HepG2 (cell line): ENCODE measurements around the gene MARF1. TPM values are rescaled to one million over a fixed set of nuclear protein-coding genes. Genes with fewer than 3 reads are reported as not detected.
A peak's percentile ranks its signal among the peaks of the same experiment; 100 is the strongest.

Source experiments
- DNMT3B ChIP-seq: conservative IDR thresholded peaks from 2 replicates; pipeline ENCODE4 v1.6.1; 2016; ENCODE audit warnings: missing biosample characterization, control low read depth
- FLYWCH1 ChIP-seq: sonication (generic); formaldehyde crosslinking; IDR thresholded peaks from 2 replicates; pipeline ENCODE4 v1.8.1; 2023; ENCODE audit warnings: mild to moderate bottlenecking, missing genetic modification reagents
- KLF6 ChIP-seq: IDR thresholded peaks from 2 replicates; pipeline ENCODE4 v1.8.0; 2016; ENCODE audit warnings: missing biosample characterization, missing genetic modification reagents
- PHF20 ChIP-seq: sonication (generic); formaldehyde crosslinking; IDR thresholded peaks from 2 replicates; pipeline ENCODE4 v1.5.0; 2020; ENCODE audit warnings: mild to moderate bottlenecking, missing genetic modification reagents
- TAF15 ChIP-seq: fragments of 200-400 bp; formaldehyde crosslinking; IDR thresholded peaks from one replicate; pipeline ENCODE4 v1.6.1; 2018; ENCODE audit warnings: mild to moderate bottlenecking, low read depth, low read length; ENCODE audit not compliant: poor library complexity, severe bottlenecking
- U2AF2 ChIP-seq: fragments of 200-400 bp; formaldehyde crosslinking; IDR thresholded peaks from 2 replicates; pipeline ENCODE4 v1.6.1; 2017; ENCODE audit warnings: low read depth, mild to moderate bottlenecking, low read length
- WIZ ChIP-seq: sonication (generic); formaldehyde crosslinking; IDR thresholded peaks from 2 replicates; pipeline ENCODE4 v1.5.1; 2020; ENCODE audit warnings: mild to moderate bottlenecking, missing genetic modification reagents
- ZNF510 ChIP-seq: sonication (generic); formaldehyde crosslinking; IDR thresholded peaks from 2 replicates; pipeline ENCODE4 v1.4.0; 2020; ENCODE audit warnings: low read depth, mild to moderate bottlenecking, missing genetic modification reagents
- ZNF598 ChIP-seq: sonication (generic); formaldehyde crosslinking; IDR thresholded peaks from 2 replicates; pipeline ENCODE4 v1.5.1; 2020; ENCODE audit warnings: mild to moderate bottlenecking, missing genetic modification reagents, borderline replicate concordance
- ZNF619 ChIP-seq: sonication (generic); formaldehyde crosslinking; IDR thresholded peaks from 2 replicates; pipeline ENCODE4 v1.4.0; 2020; ENCODE audit warnings: mild to moderate bottlenecking, missing genetic modification reagents
- polyA plus RNA-seq, 8 experiments: library from polyadenylated mRNA; depleted of rRNA in 3 of 8; stranded (reverse) in 7 of 8; unstranded in 1 of 8; fragments of >200 nt; fragmentation: Illumina TruSeq in 4 of 8; extraction: Trizol in 4 of 8; gene quantifications; 2 replicates each; pipeline versions ENCODE4 v1.2.1 to v1.2.3, GENCODE V29; 2011 to 2016; ENCODE audit warnings: low read depth in 4 of 8, missing spikeins in 1 of 8, mixed read lengths in 1 of 8; ENCODE audit not compliant: insufficient read depth in 1 of 8
- total RNA-seq, 5 experiments: library from RNA; depleted of rRNA; stranded (reverse); fragments of >200 nt; fragmentation: Illumina TruSeq; extraction: Trizol; gene quantifications; 2 replicates each; pipeline ENCODE4 v1.2.3, GENCODE V29; 2016; ENCODE audit warnings: low read depth in 1 of 5
- TF ChIP-seq, protein P1 (sequence below): sonication (generic); formaldehyde crosslinking; IDR thresholded peaks from 2 replicates; pipeline ENCODE4 v1.5.1; 2020; ENCODE audit warnings: missing genetic modification reagents, mild to moderate bottlenecking, borderline replicate concordance
- TF ChIP-seq, protein P2 (sequence below): sonication (generic); formaldehyde crosslinking; IDR thresholded peaks from 2 replicates; pipeline ENCODE4; 2020; ENCODE audit warnings: missing genetic modification reagents, mild to moderate bottlenecking, borderline replicate concordance
- TF ChIP-seq, protein P3 (sequence below): IDR thresholded peaks from 2 replicates; pipeline ENCODE4 v1.6.1; 2016; ENCODE audit warnings: low read depth, control low read depth

The MARF1 gene
- total and polyA plus RNA-seq, 2 of the 13 experiments (the other 11 are each of a cell fraction or from before 2014, with no cell fraction given): 8.7 to 20.7 TPM

DNA sequence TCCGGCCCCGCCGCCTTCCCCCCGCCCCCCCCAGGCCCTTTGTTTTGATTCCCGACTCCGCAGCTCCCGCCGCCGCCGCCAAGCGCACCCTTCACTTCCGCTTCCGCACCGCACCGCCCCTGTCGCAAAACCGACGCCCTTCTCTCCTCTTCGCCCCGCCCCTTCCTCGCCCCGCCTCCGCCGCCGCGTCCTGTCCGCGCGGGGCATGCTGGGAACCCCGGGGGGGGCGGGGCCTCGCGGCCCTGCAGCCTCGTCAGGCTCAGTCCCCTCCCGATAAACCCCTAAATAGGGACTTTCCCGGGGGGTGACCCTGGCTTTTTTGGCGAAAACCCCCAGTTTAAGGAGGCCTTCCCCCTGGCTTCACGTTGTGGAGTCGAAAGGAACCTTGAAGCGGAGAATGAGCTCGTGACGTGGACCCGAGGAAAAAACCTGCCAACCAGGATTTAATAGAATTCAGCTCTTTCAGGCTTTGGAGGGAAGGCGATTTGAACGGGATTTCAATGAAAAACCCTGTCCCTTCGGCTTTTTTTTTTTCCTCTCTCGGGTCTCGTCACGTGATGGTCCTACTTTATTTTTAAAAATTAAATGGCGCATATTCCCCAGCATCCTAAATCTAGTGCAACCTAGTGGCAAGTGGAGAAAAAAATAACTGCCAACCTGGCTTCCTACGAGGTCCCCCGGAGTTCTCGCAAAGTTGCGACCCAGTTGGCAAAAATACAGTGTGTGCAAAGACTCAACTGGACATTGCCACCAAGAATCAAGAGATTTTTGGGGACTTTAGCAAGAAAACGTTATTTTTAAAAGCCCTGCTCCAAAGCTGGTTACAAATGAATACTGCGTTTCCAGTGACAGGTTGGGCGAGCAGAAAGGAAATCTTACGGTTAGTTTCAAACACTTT is at the start of gene MARF1 (continued):
- TF ChIP-seq, protein P1, sequence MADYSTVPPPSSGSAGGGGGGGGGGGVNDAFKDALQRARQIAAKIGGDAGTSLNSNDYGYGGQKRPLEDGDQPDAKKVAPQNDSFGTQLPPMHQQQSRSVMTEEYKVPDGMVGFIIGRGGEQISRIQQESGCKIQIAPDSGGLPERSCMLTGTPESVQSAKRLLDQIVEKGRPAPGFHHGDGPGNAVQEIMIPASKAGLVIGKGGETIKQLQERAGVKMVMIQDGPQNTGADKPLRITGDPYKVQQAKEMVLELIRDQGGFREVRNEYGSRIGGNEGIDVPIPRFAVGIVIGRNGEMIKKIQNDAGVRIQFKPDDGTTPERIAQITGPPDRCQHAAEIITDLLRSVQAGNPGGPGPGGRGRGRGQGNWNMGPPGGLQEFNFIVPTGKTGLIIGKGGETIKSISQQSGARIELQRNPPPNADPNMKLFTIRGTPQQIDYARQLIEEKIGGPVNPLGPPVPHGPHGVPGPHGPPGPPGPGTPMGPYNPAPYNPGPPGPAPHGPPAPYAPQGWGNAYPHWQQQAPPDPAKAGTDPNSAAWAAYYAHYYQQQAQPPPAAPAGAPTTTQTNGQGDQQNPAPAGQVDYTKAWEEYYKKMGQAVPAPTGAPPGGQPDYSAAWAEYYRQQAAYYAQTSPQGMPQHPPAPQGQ (CRISPR knock-in tag): no peak
- 0 out of 2 replicates have a peak, but pooled peaks have one; percentile 32 for TF ChIP-seq DNMT3B (CRISPR knock-in tag)
- TF ChIP-seq, protein P2, sequence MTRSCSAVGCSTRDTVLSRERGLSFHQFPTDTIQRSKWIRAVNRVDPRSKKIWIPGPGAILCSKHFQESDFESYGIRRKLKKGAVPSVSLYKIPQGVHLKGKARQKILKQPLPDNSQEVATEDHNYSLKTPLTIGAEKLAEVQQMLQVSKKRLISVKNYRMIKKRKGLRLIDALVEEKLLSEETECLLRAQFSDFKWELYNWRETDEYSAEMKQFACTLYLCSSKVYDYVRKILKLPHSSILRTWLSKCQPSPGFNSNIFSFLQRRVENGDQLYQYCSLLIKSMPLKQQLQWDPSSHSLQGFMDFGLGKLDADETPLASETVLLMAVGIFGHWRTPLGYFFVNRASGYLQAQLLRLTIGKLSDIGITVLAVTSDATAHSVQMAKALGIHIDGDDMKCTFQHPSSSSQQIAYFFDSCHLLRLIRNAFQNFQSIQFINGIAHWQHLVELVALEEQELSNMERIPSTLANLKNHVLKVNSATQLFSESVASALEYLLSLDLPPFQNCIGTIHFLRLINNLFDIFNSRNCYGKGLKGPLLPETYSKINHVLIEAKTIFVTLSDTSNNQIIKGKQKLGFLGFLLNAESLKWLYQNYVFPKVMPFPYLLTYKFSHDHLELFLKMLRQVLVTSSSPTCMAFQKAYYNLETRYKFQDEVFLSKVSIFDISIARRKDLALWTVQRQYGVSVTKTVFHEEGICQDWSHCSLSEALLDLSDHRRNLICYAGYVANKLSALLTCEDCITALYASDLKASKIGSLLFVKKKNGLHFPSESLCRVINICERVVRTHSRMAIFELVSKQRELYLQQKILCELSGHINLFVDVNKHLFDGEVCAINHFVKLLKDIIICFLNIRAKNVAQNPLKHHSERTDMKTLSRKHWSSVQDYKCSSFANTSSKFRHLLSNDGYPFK: peak; percentile 73; the same call in 1 of the 2 replicates
- TF ChIP-seq ZNF619: peak; percentile 91
- peak; percentile 86 for TF ChIP-seq PHF20 (CRISPR knock-in tag)
- peak; percentile 5; the same call in 1 of the 2 replicates for TF ChIP-seq ZNF598
- TF ChIP-seq WIZ (CRISPR knock-in tag): peak; percentile 9; the same call in 1 of the 2 replicates
- 0 out of 2 replicates have a peak, but pooled peaks have one; percentile 65 for TF ChIP-seq U2AF2
- TF ChIP-seq, protein P3, sequence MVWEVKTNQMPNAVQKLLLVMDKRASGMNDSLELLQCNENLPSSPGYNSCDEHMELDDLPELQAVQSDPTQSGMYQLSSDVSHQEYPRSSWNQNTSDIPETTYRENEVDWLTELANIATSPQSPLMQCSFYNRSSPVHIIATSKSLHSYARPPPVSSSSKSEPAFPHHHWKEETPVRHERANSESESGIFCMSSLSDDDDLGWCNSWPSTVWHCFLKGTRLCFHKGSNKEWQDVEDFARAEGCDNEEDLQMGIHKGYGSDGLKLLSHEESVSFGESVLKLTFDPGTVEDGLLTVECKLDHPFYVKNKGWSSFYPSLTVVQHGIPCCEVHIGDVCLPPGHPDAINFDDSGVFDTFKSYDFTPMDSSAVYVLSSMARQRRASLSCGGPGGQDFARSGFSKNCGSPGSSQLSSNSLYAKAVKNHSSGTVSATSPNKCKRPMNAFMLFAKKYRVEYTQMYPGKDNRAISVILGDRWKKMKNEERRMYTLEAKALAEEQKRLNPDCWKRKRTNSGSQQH: no peak
- TF ChIP-seq FLYWCH1: no peak
- TF ChIP-seq ZNF510: peak; percentile 51; the same call in 1 of the 2 replicates
- TF ChIP-seq KLF6: 0 out of 2 replicates have a peak, but pooled peaks have one; percentile 8
- peak; percentile 77 for TF ChIP-seq TAF15
